CD4-positive, alpha-beta T cell treated with Interleukin-4 for 1 hour (primary cell): Measurements from ENCODE around the gene PIK3R4.

Experiments used
- DNase-seq, 2 donors: peaks; one replicate each; pipeline ENCODE4 v3.0.0-alpha.2; 2020 to 2022

The PIK3R4 gene

GRCh38 chr3:130739848-130740247 lies 6.8 kb downstream of the PIK3R4 start:
- no peak for DNase-seq

DNA sequence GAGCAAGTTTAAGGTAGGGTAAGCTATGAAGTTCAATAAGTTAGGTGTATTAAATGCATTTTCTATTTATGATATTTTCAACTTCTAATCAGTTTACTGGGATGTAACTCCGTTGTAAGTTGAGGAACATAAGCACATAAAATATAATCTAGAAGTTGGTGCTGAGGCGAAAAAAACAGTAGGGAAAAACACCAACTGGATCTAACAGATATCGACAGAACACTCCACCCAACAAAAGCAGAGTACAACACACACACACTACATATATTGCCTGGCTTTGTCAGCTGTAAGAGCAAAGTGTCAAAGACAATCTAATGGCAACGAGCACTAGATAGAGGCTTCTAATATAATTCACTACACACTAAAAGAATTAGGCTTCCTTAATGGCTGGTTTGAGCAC lies 8.4 kb downstream of the PIK3R4 start:
- no peak for DNase-seq

GRCh38 chr3:130737622-130738021 lies 9.0 kb downstream of the PIK3R4 start:
- no peak for DNase-seq

GRCh38 chr3:130733236-130733875 lies 13.3 kb downstream of the PIK3R4 start:
- no peak for DNase-seq

DNA sequence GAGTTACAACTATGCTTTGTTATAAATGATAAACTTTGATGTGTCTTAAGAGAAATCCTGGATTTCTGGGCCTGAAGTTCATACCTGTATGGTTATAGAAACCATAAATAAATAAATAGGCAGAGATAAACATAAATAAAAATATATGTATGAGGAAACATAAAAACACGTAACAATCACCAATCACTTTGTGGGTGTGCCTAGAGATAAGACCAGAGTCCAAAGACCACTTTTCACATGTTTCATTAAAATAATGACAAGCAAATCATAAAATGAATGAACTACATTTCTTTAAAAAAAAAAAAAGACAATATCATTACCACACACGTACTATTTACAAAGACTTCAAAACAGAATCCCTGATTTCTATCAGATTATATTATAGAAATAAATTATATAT lies 14.1 kb downstream of the PIK3R4 start:
- DNase-seq, result no peak

DNA sequence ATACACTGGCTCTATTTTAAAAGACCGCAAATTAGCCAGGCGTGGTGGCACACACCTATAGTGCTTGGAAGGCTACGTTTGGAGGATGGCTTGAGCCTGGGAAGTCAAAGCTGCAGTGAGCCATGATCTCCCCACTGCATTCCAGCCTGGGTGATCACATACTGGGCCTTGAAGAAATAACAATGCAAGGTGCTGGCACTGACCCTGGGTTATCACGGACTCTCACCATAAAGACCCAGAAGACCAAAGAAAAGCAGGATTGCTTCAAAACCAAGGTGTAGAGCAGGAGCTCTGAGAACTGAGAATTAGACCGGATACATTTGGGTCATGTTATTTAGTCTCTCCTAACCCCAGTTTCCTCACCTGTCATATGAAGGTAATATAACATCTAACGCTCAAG lies 14.8 kb downstream of the PIK3R4 start:
- no peak for DNase-seq

DNA sequence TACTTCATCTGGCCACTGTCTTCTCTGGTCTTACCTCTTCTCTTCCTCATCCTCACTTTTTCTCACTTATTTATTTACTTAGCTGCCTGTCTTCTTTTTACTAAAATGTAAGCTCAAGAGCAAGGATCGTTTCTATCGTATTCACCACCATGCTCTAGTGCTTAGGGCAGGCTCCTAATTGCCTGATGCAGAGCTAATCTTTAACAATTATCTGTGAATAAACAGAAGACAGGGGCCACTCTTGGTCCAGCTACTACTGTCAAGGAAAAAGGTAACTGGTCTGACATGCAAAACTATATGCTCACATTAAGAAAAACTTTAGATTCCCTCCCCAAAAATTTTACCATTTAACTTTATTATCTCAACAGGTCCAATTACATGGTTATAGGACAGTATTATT lies 17.5 kb downstream of the PIK3R4 start:
- no peak for DNase-seq

DNA sequence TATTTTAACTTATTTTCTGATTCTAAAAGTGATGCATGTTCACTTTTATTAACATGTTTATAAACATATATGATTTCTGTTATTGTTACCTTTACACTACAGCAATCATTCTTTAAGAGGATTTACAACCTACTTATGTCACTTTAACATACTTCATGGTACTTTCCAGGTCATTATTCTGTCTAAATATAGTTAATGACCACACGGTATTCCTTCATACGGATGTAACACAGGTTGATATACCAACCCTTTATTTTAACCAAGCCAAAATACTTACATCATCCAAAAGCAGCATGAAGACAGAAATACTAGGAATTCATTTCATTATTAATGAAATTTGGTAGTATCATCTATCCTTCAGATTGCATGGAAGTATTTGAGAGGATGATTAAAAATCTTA lies 18.6 kb downstream of the PIK3R4 start:
- DNase-seq, result no peak

DNA sequence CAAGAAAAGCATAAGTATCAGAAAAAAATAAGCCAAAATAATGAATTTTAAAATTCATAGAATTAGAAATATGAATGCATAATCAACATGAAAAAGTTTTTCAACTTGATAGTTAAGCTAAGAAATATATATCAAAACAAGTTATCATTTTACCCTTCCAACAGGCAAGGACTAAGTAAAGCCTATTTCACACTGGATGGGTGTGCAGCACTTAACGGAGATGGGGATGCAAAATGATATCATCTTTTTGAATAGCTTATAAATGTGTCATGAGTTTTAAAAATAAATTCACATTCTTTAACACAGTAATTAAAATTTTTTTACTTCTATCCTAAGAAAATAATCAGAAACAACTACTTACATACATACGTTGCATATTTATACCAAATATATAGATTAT lies 20.9 kb downstream of the PIK3R4 start:
- DNase-seq, result no peak

DNA sequence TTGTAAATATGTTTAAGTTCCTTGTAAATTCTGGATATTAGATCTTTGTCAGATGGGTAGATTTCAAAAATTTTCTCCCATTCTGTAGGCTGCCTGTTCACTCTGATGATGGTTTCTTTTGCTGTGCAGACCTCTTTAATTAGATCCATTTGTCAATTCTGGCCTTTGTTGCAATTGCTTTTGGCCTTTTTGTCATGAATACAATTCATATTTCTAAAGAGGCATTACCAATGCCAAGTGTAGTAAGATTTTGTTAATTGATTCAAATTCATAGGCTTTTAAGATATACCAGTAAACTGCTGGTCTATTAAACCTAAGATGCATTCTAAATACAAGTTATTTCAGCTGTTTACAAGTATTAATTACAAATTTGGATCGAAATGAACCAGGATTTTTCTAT lies 31.0 kb downstream of the PIK3R4 start:
- no peak for DNase-seq

GRCh38 chr3:130712718-130713423 lies 33.8 kb downstream of the PIK3R4 start:
- no peak for DNase-seq

DNA sequence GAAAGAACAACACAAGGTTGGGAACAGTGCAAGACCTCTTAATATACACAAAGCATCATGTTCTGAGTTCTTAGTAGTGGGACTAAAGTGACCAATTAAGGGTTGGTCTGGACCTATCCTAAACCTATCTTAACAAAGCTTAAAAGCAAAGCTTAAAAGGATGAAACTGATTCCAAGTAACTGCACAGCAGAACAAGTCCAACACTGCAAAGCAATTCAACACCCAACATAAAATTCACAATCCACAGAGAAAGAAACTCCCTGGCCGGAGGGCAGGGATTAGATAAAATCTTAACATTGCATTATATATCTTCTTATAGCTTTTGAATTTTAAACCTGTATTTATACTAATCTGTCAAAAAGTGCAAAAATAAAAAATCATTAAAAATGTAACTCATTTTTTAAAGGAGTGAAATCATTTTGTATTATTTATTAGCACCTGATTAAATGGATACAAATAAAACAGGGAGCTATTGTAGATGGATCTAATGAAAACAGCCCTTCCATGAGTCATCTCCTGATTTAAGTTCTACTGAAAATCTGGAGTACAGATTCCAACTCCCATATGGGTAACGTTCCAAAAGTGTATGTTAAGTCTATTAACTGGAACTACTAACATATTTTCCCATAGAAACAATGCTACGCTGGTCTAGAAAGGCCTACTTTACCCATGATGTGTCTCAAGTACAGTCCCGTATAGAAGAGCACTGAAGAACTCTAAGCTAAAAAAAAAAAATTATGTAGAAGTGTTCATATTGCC lies 34.9 kb downstream of the PIK3R4 start:
- DNase-seq, result no peak

DNA sequence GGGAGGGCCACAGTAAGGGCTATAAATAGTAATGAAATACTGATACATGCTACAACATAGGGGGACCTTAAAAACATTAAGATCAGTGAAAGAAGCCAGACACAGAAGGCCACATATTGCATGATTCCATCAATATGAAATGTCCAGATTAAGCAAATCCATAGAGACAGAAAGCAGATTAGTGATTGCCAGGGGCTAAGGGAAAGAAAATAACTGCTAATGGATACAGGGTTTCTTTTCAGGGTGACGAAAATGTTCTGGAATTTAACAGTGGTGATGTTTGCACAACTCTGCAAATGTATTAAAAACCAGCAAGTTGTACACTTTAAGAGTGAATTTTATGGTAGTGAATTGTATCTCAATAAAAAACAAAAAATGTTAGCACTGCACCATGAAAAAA lies 37.0 kb downstream of the PIK3R4 start:
- DNase-seq, result no peak

DNA sequence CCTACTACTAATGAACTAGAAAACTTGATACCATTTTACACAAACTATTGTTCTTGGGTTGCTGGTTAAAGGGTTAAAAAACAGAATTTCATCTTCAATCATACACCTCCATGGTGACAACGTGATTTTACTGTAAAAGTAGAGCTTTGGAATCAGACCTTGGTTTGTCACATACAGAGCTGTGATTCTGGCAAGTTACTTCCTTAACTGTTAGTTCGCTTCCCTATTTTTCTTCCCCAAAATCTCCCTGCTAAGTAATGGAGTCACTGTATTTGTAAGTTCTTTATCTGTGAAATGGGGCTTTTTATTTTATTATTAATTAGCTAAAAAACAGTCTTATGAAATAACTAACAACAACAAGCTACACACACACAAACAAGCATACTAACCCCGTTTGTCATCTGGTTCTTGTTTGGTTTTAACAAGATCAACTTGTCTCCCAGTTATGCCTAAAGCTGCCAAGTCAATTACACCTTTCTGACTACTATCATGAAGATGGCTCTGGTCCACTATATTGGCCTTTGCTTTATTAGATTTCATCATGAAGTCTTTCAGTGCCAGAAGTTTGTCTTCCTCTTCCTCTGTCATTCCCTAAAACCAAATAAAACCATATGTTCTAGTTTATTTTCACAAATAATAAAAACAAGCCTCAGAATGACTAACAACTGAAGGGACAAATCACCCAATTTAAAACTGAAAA lies 38.6 kb downstream of the PIK3R4 start:
- DNase-seq, result no peak

DNA sequence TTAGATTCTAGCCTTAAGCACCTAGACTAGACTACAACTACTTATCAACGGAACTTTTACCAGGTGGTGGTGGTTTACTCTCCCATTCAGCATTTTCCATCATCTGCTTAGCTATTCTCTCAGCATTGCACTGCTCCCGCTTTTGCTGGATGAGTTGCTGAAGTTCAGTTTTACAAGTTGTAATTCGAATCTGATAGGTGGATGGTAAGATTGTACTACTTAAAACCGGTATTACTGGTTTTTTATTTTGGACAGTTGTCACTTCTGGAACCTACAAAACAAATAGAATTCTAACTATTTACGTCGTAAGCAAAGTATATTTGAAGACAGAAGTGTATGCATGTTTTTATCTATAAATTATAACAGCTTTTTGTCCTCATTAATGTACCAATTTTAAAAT lies 41.1 kb downstream of the PIK3R4 start:
- no peak for DNase-seq

DNA sequence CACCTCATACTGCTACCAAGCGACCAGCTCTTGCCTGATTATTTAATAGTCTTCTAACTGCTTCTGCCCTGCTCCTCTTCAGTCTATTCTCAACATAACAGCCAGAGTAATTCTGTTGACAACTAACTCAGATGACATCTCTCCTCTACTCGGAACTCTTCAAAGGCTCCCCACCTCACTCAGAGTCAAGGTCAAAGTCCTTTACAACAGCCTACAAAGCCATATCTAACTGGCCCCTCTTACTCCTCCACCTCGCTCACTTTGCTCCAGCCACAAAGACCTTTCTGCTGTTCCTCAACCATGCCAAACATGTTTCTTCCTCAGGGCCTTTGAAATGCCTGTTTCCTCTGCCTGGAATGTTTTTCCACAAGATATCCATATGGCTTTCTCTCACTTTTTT lies 43.6 kb downstream of the PIK3R4 start:
- DNase-seq, result no peak

- no peak for DNase-seq
These were observed 46.1 kb downstream of the PIK3R4 start for GRCh38 chr3:130700541-130700940.

- DNase-seq, result peak in 1 of 2 donors; percentile 40
These were observed 46.9 kb downstream of the PIK3R4 start for GRCh38 chr3:130699765-130700164.

DNA sequence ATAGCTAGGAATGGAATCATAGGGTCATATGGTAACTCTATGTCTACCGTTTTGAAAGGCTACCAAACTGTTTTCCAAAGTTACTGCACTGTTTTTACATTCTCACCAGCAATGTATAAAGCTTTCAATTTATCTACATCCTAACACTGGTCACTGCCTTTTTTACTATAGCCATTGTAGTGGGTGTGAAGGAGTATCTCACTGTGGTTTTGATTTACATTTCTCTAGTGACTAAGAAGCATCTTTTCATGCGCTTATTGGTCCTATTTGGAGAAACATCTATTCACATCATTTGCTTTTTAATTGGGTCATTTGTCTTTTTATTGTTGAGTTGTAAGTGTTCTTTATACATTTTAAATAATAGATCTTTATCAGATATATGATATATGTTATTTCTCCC lies 53.3 kb downstream of the PIK3R4 start:
- no peak for DNase-seq

GRCh38 chr3:130692455-130692854 lies 54.2 kb downstream of the PIK3R4 start:
- DNase-seq, result no peak

DNA sequence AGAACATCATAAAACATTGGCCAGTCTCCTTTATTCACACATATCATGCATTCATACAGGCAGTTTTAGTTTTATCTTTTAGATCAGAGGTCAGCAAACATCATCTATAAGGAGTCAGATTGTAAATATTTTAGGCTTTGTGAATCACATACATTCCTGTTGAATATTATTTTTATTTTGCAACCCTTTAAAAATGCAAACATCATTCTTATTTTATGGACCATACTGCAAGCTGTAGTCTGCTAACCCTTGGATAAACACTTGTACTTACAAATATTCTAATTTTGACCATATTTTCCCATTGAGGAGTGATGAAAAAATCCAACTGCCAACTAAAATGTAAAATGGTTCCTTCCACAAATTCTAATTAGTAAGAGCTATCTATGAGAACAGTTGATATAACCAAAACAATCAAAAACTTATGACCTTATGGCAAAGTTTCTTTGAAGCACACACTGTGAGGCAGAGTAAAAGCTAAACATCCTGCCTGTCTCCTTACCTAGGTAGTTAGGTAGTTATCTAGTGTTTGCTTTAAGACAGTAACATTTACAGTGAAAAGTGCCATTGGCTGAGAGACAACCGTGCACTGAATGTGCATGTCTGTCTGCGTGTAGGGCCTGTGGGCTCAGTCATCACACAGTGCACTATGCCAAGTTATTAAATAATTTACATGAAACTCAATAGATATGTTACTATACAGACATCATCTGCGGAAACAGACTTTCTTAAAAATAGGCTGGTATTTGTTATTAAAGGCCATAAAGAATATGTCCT lies 57.7 kb downstream of the PIK3R4 start:
- no peak for DNase-seq

- DNase-seq, result no peak
These were observed 58.5 kb downstream of the PIK3R4 start for GRCh38 chr3:130688015-130688688.
